Ectodermal cell (in vitro differentiated cells): ENCODE results near the gene NELL1.

Experiments
- H3K27ac ChIP-seq: 2 replicates; pipeline ENCODE4 v1.7.0; 2013; ENCODE audit warnings: mild to moderate bottlenecking, low read depth, low read length; ENCODE audit not compliant: insufficient read depth, poor library complexity, severe bottlenecking
- H3K27me3 ChIP-seq: 2 replicates; pipeline ENCODE4 v1.7.0; 2013; ENCODE audit warnings: mild to moderate bottlenecking, low read length; ENCODE audit not compliant: insufficient read depth, control insufficient read depth, poor library complexity, severe bottlenecking
- H3K36me3 ChIP-seq: one replicate; pipeline ENCODE4 v1.7.0; 2013; ENCODE audit warnings: low read length; ENCODE audit not compliant: control insufficient read depth, insufficient read depth
- H3K4me1 ChIP-seq: one replicate; pipeline ENCODE4 v1.7.0; 2013; ENCODE audit warnings: low read length; ENCODE audit not compliant: control insufficient read depth, insufficient read depth
- H3K4me3 ChIP-seq: 2 replicates; pipeline ENCODE4 v1.7.0; 2013; ENCODE audit warnings: low read depth, low read length, control low read depth; ENCODE audit not compliant: insufficient read depth
- H3K9me3 ChIP-seq: 2 replicates; pipeline ENCODE4 v1.7.0; 2013; ENCODE audit warnings: mild to moderate bottlenecking, low read length, moderate library complexity; ENCODE audit not compliant: control insufficient read depth
- WGBS, 2 experiments: methylation state at CpG; one replicate each; pipeline ENCODE4 v1.1.7; 2013; ENCODE audit warnings: missing lambda C conversion rate in 2 of 2; 5-methylcytosine and 5-hydroxymethylcytosine counted together

The NELL1 gene

DNA sequence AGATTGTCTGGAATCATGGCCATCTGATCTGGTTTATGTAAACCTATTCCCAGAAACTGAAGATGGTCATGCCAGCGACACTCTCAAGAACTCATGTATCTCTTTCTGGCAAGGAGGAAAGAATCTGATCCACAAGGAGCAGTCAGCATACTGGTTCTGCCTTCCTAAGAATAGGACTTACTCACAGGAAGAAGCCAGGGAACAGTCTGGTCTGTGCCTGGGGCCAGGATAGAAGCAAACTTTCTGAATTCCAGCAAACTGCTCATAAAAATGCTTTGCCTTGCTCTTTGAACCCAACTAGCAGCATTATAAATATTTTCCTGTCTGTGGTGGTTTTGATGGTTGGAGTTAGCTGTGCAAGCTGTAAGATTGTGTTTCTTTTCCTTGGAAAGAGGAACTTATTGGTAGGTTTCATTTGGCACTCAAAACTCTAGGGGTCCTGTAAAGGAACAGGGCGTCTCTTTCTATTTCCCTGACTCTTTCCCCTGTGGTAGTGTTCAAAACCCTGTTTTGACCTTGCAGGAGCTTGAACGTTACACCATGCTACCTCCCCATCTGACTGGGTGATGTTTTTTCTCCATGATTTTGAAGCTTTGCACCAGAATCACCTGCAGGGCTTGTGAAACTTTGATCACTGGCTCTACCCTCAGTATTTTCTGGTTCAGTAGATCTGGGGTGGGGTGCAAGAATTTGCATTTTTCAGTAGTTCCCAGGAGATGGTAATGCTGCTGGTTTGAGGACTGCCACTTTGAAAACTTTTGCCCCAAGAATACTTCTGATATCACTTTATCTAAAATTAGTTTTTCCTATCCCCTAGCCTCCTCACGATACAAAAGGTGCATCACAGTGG lies 895.7 kb downstream of the NELL1 start:
- 93 to 94% methylated on average over 4 of the region's 4 CpGs for WGBS, 2 experiments
- Histone ChIP-seq H3K4me1 (no peaks in the 10 kb centered on the region), H3K27ac (no peak overlapping the region), H3K4me3 (no peak overlapping the region), H3K9me3 (no peaks in the 10 kb centered on the region), H3K36me3 (no peaks in the 10 kb centered on the region), H3K27me3 (no peaks in the 10 kb centered on the region)

DNA sequence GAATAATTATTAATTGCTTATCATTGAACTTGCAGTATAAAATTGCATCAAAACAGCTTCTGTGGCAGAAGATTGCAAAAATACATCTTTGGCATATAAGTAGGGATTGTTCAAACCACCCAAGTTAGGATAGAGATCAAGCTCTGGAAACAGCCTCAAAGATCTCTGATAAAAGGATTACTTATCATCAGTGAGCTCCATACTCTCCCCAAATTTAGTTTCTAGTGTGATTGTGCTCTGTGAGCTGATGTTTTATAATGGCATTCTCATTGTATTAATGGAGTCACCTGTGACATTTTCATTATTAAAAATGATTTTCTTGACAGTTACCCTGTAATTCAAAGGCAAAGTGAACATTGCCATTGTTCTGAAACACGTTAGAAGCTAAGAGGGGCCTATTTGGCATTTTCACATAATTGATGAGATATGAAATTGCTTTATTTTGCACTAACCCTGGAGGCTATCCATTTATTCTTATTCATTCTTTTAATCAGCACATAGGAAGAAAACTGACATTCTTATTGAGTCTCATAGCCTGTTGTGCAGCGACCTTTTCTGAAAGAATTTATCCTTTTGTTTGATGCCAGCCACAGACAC lies 897.2 kb downstream of the NELL1 start:
- whole genome bisulfite sequencing, 2 experiments: 69 to 79% methylated on average over 2 of the region's 2 CpGs
- no peak overlapping the region for H3K27ac ChIP-seq

DNA sequence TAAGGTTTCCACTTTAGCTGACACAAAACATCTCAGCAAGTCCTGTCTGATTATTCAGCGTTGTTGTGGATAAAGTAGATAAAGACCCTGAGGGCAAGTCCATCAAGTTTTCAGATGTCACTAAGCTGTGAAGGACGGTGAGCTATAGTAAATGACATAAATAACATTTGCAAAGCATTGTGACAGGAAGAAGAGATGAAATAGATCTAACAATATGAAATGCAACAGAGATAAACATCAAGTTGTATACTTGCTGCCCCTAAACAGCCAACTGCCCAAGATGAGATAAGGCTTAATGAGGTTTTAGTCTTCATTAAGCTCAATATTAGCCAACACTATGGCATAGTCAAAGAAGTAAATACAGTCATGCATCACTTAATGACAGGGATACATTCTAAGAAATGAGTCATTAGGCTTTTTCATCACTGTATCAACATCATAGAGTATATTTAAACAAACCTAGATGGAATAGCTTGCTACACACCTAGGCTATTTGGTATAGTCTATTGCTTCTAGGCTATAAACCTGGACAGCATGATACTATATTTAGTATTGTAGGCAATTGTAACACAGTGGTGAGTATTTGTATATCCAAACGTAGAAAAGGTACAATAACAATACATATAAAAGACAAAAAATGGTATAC lies 898.4 kb downstream of the NELL1 start:
- H3K27me3 ChIP-seq: no peaks in the 10 kb centered on the region
- no peaks in the 10 kb centered on the region for H3K9me3 ChIP-seq
- no peaks in the 10 kb centered on the region for H3K36me3 ChIP-seq
- no peak overlapping the region for H3K4me3 ChIP-seq
- no peak overlapping the region for H3K27ac ChIP-seq
- 84 to 92% methylated on average over 2 of the region's 3 CpGs for WGBS, 2 experiments
- H3K4me1 ChIP-seq: no peaks in the 10 kb centered on the region

More for the DNA sequence above, 897.2 kb downstream of the NELL1 start:
- Histone ChIP-seq H3K4me3 (no peak overlapping the region), H3K9me3 (no peaks in the 10 kb centered on the region), H3K36me3 (no peaks in the 10 kb centered on the region), H3K4me1 (no peaks in the 10 kb centered on the region), H3K27me3 (no peaks in the 10 kb centered on the region)

DNA sequence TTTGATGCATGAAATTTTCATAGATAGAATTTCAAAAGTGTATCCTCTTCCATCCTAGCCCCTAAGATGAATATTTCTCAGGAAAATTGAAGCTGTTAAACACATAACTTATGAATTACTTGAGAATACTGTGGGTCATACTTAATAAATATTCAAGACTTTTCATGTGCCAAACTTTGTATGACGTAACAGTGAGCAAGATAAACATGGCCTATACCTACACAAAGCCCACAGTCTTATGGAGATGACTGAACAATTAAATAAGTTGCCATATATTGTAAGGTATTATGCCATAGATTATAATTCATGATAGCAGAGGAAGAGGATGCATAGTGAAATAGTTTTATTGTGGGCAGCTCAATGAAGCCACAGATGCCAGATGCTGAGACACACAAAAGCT lies 902.8 kb downstream of the NELL1 start:
- Histone ChIP-seq H3K36me3 (no peaks in the 10 kb centered on the region), H3K4me3 (no peak overlapping the region), H3K9me3 (no peaks in the 10 kb centered on the region), H3K27me3 (no peaks in the 10 kb centered on the region), H3K4me1 (no peaks in the 10 kb centered on the region), H3K27ac (no peak overlapping the region)
- WGBS, 2 experiments: 100% methylated on average over 1 of the region's 1 CpG; no CpG with 5 or more reads in 1 of the 2 experiments

DNA sequence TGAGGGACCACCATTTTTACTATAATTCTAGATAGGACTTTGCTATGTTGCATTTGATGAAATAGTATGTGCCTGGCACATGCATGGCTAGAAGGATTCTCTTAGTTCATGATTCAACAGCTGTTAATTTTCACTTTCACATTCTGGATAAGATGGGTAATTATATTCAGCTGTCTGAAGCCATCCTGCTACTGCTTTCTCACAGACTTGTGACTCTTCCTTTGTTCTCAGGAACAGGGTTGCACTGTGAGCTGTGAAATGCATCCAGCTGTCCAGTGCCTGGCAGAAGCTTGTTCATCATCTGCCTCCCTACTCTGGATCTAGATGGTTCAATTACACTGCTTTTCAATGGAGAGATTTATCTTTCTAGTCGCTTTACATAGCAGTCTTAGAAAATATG lies 913.4 kb downstream of the NELL1 start:
- no peak overlapping the region for H3K4me3 ChIP-seq
- H3K36me3 ChIP-seq: no peaks in the 10 kb centered on the region
- no peaks in the 10 kb centered on the region for H3K27me3 ChIP-seq
- H3K27ac ChIP-seq: no peak overlapping the region
- no peaks in the 10 kb centered on the region for H3K4me1 ChIP-seq
- 80 to 89% methylated on average over 1 of the region's 1 CpG for WGBS, 2 experiments
- no peaks in the 10 kb centered on the region for H3K9me3 ChIP-seq

DNA sequence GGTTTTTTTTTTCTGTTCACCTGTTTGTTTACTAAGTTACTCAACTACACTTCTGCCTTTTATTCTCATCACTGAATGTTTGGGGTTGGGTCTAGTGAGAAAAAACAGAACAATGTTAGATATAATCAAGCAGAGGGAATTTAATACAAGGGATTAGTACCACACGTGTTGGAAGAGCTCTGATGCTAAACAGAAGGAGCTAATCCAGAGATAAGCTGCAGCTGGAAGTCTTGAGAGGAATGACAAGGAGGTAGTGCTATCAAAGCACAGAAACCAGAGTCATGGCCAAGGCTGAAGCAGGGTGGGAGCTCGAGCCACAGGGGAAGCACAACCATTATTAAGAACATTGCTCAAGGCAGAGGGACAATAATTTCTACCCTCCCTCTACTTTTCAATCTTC lies 919.4 kb downstream of the NELL1 start:
- no peaks in the 10 kb centered on the region for H3K36me3 ChIP-seq
- H3K9me3 ChIP-seq: no peaks in the 10 kb centered on the region
- no peaks in the 10 kb centered on the region for H3K27me3 ChIP-seq
- no peak overlapping the region for H3K4me3 ChIP-seq
- no peaks in the 10 kb centered on the region for H3K4me1 ChIP-seq
- no peak overlapping the region for H3K27ac ChIP-seq
- WGBS, 2 experiments: 70 to 79% methylated on average over 2 of the region's 2 CpGs

DNA sequence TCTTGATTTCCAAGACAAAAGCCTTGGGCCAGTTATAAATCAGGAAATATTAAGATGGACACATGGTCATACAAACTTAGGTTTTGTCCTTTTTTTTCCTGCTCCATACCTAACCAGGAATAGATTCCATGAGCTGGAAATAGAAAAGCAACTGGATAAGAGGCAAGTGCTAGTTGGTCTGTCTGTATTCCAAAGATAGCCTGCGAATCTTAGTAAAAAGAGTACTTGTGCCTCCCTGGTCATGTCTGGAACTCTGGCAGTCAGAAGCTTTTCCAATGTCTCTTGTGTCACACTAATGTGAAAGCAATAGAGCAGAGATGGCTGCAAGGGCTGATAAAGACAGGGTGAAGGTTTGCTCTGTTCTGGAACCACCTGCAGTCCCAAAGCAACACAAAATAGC lies 933.3 kb downstream of the NELL1 start:
- H3K9me3 ChIP-seq: no peaks in the 10 kb centered on the region
- no peak overlapping the region for H3K27ac ChIP-seq
- H3K36me3 ChIP-seq: no peaks in the 10 kb centered on the region
- no peak overlapping the region for H3K4me3 ChIP-seq
- WGBS, 2 experiments: 93 to 94% methylated on average over 1 of the region's 1 CpG
- no peaks in the 10 kb centered on the region for H3K27me3 ChIP-seq
- H3K4me1 ChIP-seq: no peaks in the 10 kb centered on the region

DNA sequence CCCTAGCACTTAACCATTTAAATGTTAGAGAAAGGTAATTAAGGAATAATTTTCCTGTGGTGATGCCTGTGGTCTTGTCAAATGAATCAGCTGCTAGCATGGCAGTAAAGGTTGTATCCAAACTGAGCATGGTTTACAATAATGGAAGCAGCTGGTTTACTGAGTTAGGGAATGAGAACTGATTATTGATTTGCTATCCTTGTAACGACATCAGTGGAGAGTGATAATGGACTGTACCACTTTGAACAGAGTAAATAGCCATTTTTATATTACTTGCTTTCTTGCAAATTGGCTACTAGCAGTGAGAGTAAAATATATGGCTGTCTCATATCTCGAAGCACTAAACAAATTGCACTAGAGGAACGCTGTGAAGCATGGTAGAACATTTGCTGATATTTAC lies 934.5 kb downstream of the NELL1 start:
- Histone ChIP-seq H3K27me3 (no peaks in the 10 kb centered on the region), H3K9me3 (no peaks in the 10 kb centered on the region), H3K27ac (no peak overlapping the region), H3K4me3 (no peak overlapping the region), H3K4me1 (no peaks in the 10 kb centered on the region), H3K36me3 (no peaks in the 10 kb centered on the region)
- WGBS, 2 experiments: 89 to 92% methylated on average over 3 of the region's 3 CpGs

DNA sequence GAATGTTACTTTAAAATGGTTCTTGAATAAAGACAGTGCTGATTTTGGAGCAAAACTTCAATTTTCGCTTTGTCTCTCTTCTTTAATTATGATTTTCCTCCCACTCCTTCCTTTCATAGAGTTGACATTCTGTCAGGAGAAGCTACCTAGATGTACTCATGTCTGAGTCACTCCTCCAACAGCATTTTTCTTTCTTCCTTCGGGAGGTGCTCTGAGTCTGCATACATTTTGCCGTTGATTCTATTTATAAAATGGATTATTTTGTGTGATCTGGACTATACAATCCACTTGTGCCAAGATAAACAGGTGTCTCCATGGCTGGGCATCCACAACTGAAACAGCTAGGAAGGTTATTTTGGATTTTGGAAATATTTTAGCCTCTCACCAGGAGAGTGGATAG lies 935.2 kb downstream of the NELL1 start:
- Histone ChIP-seq H3K4me3 (no peak overlapping the region), H3K36me3 (no peaks in the 10 kb centered on the region), H3K27ac (no peak overlapping the region), H3K4me1 (no peaks in the 10 kb centered on the region), H3K9me3 (no peaks in the 10 kb centered on the region), H3K27me3 (no peaks in the 10 kb centered on the region)
- WGBS, 2 experiments: 88 to 100% methylated on average over 2 to 3 of the region's 3 CpGs

DNA sequence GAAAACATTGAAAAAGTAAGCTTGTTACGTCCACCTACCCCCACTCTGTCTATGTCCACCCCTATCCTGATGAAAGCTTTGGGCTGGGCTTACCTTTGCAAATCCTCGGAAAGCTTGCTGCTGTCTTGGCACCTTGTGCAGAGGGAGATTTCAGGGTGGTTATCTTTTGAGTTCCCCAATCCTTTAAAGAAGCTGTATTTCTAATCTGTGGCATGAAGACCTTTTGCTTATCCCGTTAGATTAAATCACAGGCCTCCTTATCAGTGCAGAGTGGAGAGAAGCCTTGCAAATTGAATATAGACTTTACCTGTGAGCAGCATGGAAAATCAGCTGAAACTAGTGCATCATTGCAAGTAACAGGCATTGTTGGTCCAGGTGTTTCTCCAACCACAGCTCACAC lies 942.9 kb downstream of the NELL1 start:
- Histone ChIP-seq H3K36me3 (no peaks in the 10 kb centered on the region), H3K4me1 (no peaks in the 10 kb centered on the region), H3K9me3 (no peaks in the 10 kb centered on the region), H3K4me3 (no peak overlapping the region), H3K27me3 (no peaks in the 10 kb centered on the region), H3K27ac (no peak overlapping the region)
- WGBS, 2 experiments: 91 to 98% methylated on average over 3 of the region's 3 CpGs
